Endothelial cell of umbilical vein (primary cell): Measurements from ENCODE around the gene GRIK1. TPM values are rescaled to one million over a fixed set of nuclear protein-coding genes. Genes with fewer than 3 reads are reported as not detected.

ENCODE experiments used
- BruUV-seq: library from RNA; stranded (reverse); fragments of 400-500 nt; replicated peaks from 2 replicates; lab custom pipeline; 2021; lab: Mats Ljungman, UMichigan
- CTCF ChIA-PET: fragments of 300-600, 350-600 bp; sonication (Branson Sonifier 250); formaldehyde crosslinking; loops from one replicate; lab custom pipeline; 2021; ENCODE audit warnings: antibody characterized with exemption, inconsistent platforms; lab: Charles Lee
- POLR2A ChIA-PET: fragments of 300-600, 350-600 bp; sonication (Branson Sonifier 250); formaldehyde crosslinking; loops from one replicate; lab custom pipeline; 2021; ENCODE audit warnings: antibody characterized with exemption, inconsistent platforms; lab: Charles Lee
- DNase-seq: peaks from one replicate; pipeline ENCODE4 v3.0.0-alpha.2; 2011; ENCODE audit warnings: low read depth, low spot score
- FAIRE-seq: peaks from 2 replicates; lab custom pipeline; 2011; peaks lifted over from hg19 to GRCh38; lab: Jason Lieb, UNC
- H2AFZ ChIP-seq: 2 replicates; pipeline ENCODE4 v1.6.0; 2012; ENCODE audit warnings: low read depth, low read length, control low read depth, inconsistent platforms
- H3K27ac ChIP-seq: 2 replicates; pipeline ENCODE4 v1.5.1; 2011; ENCODE audit warnings: low read depth, mild to moderate bottlenecking, control low read depth, low read length, moderate library complexity; ENCODE audit not compliant: insufficient read depth
- H3K27me3 ChIP-seq, 2 experiments: 2 replicates each; pipeline versions ENCODE4 v1.6.0 to v1.6.1; 2011; ENCODE audit warnings: low read length in 2 of 2, mixed read lengths in 1 of 2; ENCODE audit not compliant: control insufficient read depth in 2 of 2, insufficient read depth in 2 of 2
- H3K36me3 ChIP-seq, 2 experiments: 2 replicates in 1 of 2; 3 replicates in 1 of 2; pipeline ENCODE4 v1.5.1; 2011; ENCODE audit warnings: low read length in 2 of 2, mild to moderate bottlenecking in 1 of 2, moderate library complexity in 1 of 2; ENCODE audit not compliant: control insufficient read depth in 2 of 2, insufficient read depth in 2 of 2; ENCODE audit errors: extremely low read depth in 1 of 2
- H3K4me1 ChIP-seq: 3 replicates; pipeline ENCODE4 v1.5.1; 2011; ENCODE audit warnings: mild to moderate bottlenecking, low read length; ENCODE audit not compliant: control insufficient read depth, insufficient read depth; ENCODE audit errors: extremely low read depth
- H3K4me2 ChIP-seq: 2 replicates; pipeline ENCODE4 v1.6.1; 2011; ENCODE audit warnings: low read length, control low read depth, mixed read lengths; ENCODE audit not compliant: insufficient read depth
- H3K4me3 ChIP-seq, 3 experiments: fragments of 200-600 bp in 1 of 3; sonication (generic), shearing (Covaris generic) in 1 of 3; replicated peaks in 1 of 3; 2 replicates each; pipeline ENCODE4 v1.5.1; 2011 to 2016; ENCODE audit warnings: control low read depth in 3 of 3, low read length in 3 of 3, mild to moderate bottlenecking in 2 of 3, inconsistent platforms in 1 of 3, low read depth in 1 of 3, moderate library complexity in 1 of 3; ENCODE audit not compliant: insufficient read depth in 1 of 3
- H3K79me2 ChIP-seq: 2 replicates; pipeline ENCODE4 v1.6.0; 2012; ENCODE audit warnings: low read length, inconsistent platforms; ENCODE audit not compliant: control insufficient read depth, insufficient read depth
- H3K9ac ChIP-seq: replicated peaks from 2 replicates; pipeline ENCODE3; 2011; ENCODE audit warnings: low read length, control low read depth; ENCODE audit not compliant: insufficient read depth; ENCODE audit errors: extremely low read depth
- H3K9me1 ChIP-seq: replicated peaks from 3 replicates; pipeline ENCODE4 v1.6.0; 2011; ENCODE audit warnings: mild to moderate bottlenecking, low read length; ENCODE audit not compliant: control insufficient read depth, insufficient read depth; ENCODE audit errors: extremely low read depth
- H3K9me3 ChIP-seq: replicated peaks from 2 replicates; pipeline ENCODE4 v1.5.1; 2012; ENCODE audit warnings: low read length, inconsistent platforms; ENCODE audit not compliant: control insufficient read depth, insufficient read depth
- H4K20me1 ChIP-seq: replicated peaks from 2 replicates; pipeline ENCODE3; 2011; ENCODE audit warnings: mild to moderate bottlenecking, low read length; ENCODE audit not compliant: control insufficient read depth, insufficient read depth; ENCODE audit errors: extremely low read depth
- CTCF ChIP-seq, 2 donors: IDR thresholded peaks; 1 replicate in 1 of 2; 2 replicates in 1 of 2; pipeline ENCODE4 v1.5.1; 2011; ENCODE audit warnings: low read length in 2 of 2, mild to moderate bottlenecking in 2 of 2, moderate library complexity in 2 of 2, control low read depth in 1 of 2, inconsistent platforms in 1 of 2, low read depth in 1 of 2; ENCODE audit not compliant: insufficient read depth in 1 of 2; ENCODE audit errors: extremely low read depth in 1 of 2
- EZH2 ChIP-seq: IDR thresholded peaks from 2 replicates; pipeline ENCODE4 v1.6.1; 2012; ENCODE audit warnings: borderline replicate concordance, low read depth, mild to moderate bottlenecking, moderate library complexity, low read length, inconsistent platforms; ENCODE audit not compliant: severe bottlenecking
- FOS ChIP-seq: IDR thresholded peaks from 2 replicates; pipeline ENCODE4 v1.6.1; 2011; ENCODE audit warnings: mild to moderate bottlenecking, low read length, moderate library complexity, borderline replicate concordance; ENCODE audit not compliant: insufficient read depth
- GATA2 ChIP-seq: IDR thresholded peaks from 2 replicates; pipeline ENCODE4 v1.7.0; 2011; ENCODE audit warnings: low read depth, mild to moderate bottlenecking, moderate library complexity, mixed read lengths, low read length; ENCODE audit not compliant: insufficient read length, insufficient read depth
- JUN ChIP-seq: IDR thresholded peaks from 2 replicates; pipeline ENCODE4 v1.6.1; 2011; ENCODE audit warnings: borderline replicate concordance, low read depth; ENCODE audit not compliant: insufficient read length, insufficient read depth
- MAX ChIP-seq: IDR thresholded peaks from 2 replicates; pipeline ENCODE4 v1.6.1; 2011; ENCODE audit not compliant: insufficient read depth, insufficient read length
- MYC ChIP-seq: IDR thresholded peaks from one replicate; pipeline ENCODE4 v1.6.1; 2011; ENCODE audit warnings: mild to moderate bottlenecking, low read depth, low read length
- POLR2A ChIP-seq: IDR thresholded peaks from 2 replicates; pipeline ENCODE4 v1.6.1; 2012; ENCODE audit warnings: low read depth, mild to moderate bottlenecking, control low read depth, low read length
- POLR2AphosphoS5 ChIP-seq: IDR thresholded peaks from 2 replicates; pipeline ENCODE4 v1.6.1; 2012; ENCODE audit warnings: low read depth, mild to moderate bottlenecking, control low read depth, low read length, moderate library complexity; ENCODE audit not compliant: insufficient read depth
- dilution Hi-C: fragments of 300-500 bp; cut with MboI; formaldehyde crosslinking; loops from one replicate; pipeline ENCODE4 v1.15.0; 2019; ENCODE audit warnings: low sequenced_read_pairs; ENCODE audit not compliant: extremely low pct_ligation_motif_present
- intact Hi-C: fragments of 100-400 bp; cut with micrococcal nuclease; formaldehyde crosslinking; loops from one replicate; pipeline ENCODE4 v1.10.0; 2022
- polyA plus RNA-seq, 4 experiments: library from polyadenylated mRNA; depleted of rRNA in 3 of 4; stranded (reverse) in 3 of 4; unstranded in 1 of 4; fragments of >200 nt; gene quantifications; 2 replicates each; pipeline versions ENCODE4 v1.2.1 to v1.2.3, GENCODE V29; 2011 to 2012; ENCODE audit warnings: missing spikeins in 1 of 4
- total RNA-seq: library from RNA; stranded (reverse); gene quantifications from 2 replicates; pipeline ENCODE4 v1.2.3, GENCODE V29; 2021

The GRIK1 gene
- total and polyA plus RNA-seq, 2 donors (not counting 3 experiments of a cell fraction or from before 2014, with no cell fraction given) = not detected

- FAIRE-seq (no peak), DNase-seq (no peak)
- no peak overlapping the region for H3K4me2 ChIP-seq
- intact Hi-C loops (no loop called here), dilution Hi-C loops (loop anchor here (10.0 kb wide), 1 partner anchor 180 kb away; no protein-coding TSS in a partner anchor)
- no peak overlapping the region for H3K27ac ChIP-seq
- no peak overlapping the region for H2AFZ ChIP-seq
- ChIA-PET CTCF (interaction anchor here (0.9 kb wide), 1 partner anchor 176 kb away, joined by 3 read pairs; no protein-coding TSS in a partner anchor), POLR2A (no interaction called here)
- no peak overlapping the region for H3K4me3 ChIP-seq
- no peaks in the 10 kb centered on the region for H3K79me2 ChIP-seq
- no peaks in the 10 kb centered on the region for H3K4me1 ChIP-seq
- TF ChIP-seq POLR2AphosphoS5 (no peak), JUN (no peak), GATA2 (no peak), MYC (no peak), CTCF (IDR thresholded peaks at IDR 0.05; ENCODE audit: extremely low read depth in 1 of 2, insufficient read depth in 1 of 2, low read depth in 1 of 2, low read length in 2 of 2) (no peak), MAX (no peak), EZH2 (no peak), FOS (no peak), POLR2A (no peak)
- no peaks in the 10 kb centered on the region for H3K9me3 ChIP-seq
- no TSS peak for BruUV-seq
- H3K9ac ChIP-seq = no peak overlapping the region
- H3K9me1 ChIP-seq = no peaks in the 10 kb centered on the region
- H3K36me3 ChIP-seq = no peaks in the 10 kb centered on the region
- H4K20me1 ChIP-seq = no peaks in the 10 kb centered on the region
- no peaks in the 10 kb centered on the region for H3K27me3 ChIP-seq
Measured at GRCh38 chr21:29514652-29515247, 425.0 kb downstream of the GRIK1 start.
